GM12801 (cell line): ENCODE measurements around the gene CSNK2A3.

ENCODE experiments used
- TF ChIP-seq, protein P1 (sequence below): IDR thresholded peaks from one replicate; pipeline ENCODE4 v1.5.1; 2011; ENCODE audit warnings: control low read depth; ENCODE audit not compliant: insufficient read length; ENCODE audit errors: extremely low read depth

The CSNK2A3 gene

DNA sequence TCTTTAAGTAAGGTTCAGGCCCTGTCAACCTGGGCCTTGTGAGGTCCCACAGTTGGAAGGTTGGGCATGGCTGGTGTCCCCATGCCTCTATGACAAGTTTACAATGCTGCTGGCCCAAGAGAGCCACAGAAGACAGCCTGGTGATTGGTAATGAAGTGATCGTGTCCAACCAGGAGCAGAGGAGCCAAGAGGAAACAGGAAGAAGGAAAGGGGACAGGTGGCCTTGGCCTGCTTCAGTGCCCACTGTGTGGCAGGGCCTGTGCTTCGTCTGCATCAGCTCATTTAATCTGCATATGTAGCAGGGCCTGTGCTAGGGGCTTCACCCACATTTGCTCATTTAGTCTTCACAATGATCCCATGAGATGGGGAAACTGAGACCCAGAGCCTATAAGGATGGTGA, 42.1 kb upstream of the CSNK2A3 start:
- TF ChIP-seq, protein P1, sequence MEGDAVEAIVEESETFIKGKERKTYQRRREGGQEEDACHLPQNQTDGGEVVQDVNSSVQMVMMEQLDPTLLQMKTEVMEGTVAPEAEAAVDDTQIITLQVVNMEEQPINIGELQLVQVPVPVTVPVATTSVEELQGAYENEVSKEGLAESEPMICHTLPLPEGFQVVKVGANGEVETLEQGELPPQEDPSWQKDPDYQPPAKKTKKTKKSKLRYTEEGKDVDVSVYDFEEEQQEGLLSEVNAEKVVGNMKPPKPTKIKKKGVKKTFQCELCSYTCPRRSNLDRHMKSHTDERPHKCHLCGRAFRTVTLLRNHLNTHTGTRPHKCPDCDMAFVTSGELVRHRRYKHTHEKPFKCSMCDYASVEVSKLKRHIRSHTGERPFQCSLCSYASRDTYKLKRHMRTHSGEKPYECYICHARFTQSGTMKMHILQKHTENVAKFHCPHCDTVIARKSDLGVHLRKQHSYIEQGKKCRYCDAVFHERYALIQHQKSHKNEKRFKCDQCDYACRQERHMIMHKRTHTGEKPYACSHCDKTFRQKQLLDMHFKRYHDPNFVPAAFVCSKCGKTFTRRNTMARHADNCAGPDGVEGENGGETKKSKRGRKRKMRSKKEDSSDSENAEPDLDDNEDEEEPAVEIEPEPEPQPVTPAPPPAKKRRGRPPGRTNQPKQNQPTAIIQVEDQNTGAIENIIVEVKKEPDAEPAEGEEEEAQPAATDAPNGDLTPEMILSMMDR, result no peak

DNA sequence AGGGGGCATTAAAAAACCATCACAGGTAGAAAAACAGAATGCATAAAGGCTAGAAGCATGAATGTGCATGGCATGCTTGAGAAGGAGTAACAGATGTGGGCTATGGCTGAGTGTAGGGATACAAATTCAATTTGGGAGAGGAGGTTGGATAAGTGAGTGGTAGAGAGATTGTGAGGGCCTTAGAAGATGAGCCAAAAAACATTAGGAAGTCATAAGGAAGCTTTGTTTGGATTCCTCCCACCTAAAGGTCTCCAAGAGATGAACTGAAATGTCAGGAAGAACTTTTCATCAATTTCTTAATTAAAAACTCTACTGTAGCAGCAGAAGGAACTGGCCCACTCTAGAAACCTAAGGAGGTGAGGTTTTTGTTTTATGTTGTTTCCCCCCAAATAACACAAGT, 41.2 kb upstream of the CSNK2A3 start:
- TF ChIP-seq, protein P1, result no peak

DNA sequence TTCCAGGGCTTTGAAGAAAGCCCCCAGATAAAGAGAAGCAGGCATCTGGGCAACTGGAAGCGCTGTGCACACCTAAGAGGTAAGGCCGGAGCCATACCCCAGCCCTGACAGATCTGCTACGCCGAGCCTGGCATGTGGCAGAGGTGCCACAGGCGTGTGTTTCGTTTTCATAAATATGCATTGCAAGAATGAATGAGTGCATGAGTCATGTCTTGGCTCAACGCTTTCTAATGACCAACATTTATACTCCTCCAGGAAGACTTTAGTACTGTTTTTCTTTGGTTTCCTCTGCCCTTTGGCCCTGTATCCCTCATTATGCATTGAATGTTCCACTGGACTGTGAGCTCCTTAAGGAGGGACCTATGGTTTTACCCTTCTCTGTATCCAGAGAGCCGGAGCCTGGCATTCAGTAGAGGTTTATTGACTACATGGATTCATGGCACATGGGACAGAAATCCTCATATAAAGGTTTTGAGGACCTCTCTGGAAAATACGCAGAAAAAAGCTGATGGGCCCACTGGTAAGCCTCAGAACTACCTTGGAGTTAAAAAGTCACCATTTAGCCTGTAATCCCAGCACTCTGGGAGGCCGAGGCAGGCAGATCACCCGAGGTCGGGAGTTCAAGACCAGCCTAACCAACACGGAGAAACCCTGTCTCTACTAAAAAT, 38.9 kb upstream of the CSNK2A3 start:
- TF ChIP-seq, protein P1, result no peak

DNA sequence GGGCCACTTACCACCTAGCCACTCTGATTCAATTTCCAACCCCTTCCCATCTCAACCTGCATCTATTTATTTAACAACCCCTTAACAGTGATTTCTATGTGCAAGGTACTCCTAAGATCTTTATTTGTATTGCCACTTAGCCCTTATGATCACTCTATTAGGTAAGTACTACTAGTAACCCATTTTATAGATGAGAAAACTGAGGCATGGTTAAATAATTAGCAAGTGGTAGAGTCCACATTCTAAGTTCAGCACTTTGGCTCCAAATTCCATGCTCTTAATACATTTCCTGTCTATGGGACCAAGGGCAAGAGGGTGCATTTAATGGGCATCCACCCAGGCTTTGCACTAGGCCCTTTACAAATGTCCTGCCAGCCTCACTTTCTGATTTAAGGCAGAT, 38.1 kb upstream of the CSNK2A3 start:
- TF ChIP-seq, protein P1, result no peak

DNA sequence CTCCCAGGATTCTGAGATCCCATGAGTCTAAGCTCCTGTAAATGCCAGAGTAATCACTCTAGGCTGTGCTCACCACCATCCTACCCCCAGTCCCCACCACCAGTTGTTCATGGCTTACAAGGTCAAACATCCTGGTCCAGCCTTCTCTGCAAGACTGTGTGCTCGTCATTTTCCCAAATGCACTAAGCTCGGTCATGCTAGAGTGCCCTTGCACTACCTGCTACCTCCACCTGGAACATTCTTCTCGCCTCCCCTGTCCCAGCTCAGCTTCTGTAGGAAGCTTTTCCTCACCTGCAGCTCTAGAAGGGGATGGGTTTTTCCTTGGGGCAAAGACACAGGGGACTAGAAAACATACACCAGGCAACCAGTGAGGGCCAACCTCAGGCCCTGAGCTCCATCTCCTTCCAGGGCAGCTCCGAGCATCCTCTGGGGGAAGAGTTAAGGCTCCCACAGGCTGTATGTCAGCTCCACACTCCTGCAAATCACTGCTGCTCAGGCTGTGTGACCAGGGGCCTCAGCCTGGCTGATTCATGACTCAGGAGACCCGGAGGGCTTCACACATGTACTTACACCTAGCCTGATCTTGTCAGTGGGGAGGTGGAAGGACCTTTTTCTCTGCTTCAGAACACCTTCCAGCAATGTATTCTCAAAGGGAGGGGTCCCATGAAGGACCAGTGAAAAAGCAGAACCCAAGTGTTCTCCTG, 37.2 kb upstream of the CSNK2A3 start:
- TF ChIP-seq, protein P1, result no peak

DNA sequence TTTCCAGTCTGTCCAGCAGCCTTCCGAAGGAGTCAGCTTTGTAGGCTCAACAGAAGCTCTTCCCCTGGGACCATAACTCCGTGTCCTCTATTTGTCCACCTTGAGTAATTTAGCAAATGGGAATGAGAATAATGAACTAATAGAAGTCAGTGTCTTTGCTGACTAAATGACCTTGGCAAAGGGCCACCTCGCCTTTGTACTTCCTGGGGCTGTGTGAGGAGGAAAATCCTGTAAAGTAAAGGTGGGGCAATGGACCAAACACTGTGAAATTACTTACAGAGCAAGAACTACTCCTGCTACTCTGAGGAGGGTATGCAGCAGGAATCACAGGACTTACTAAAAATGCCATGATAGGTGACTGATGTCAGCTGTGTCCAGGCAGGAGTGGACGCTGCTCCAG, 36.2 kb upstream of the CSNK2A3 start:
- TF ChIP-seq, protein P1, result no peak

DNA sequence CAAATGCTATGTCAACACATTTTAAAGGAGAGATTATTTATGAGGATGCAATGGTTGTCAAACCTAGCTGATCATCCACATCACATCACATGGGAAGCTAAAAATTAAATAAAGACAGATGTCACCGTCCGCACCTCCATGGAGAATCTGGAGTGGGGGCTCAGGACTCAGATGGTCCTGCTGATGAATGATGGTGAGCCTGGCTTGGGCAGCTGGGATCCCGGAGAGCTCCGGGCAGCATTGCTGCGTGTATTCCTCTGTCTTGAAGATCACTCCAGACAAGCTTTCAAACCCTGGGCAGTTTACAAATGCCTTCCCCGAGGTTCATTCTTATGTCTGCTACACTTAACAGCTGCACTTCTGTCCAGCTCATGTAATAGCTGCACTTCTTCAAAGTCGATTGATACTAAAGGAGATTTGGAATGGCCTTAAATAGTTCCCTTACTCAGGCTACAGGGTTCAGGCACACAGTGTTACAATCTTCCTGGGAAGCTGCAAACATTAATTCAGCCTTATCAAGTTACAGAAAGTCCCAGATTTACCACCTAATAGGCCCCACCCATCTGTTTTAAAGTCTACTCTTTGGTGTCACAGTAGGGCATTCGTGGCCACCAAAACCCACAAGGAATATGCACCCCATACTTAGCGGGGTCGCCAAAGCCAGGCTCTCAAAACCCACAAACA, 34.7 kb upstream of the CSNK2A3 start:
- TF ChIP-seq, protein P1, result no peak
